K562 (cell line): ENCODE data around the gene PRDM16. TPM values are rescaled to one million over a fixed set of nuclear protein-coding genes. Genes with fewer than 3 reads are reported as not detected.

Experiments used
- ARNT ChIP-seq, 2 experiments: fragments of 450-650 bp; IDR thresholded peaks; 2 replicates each; pipeline ENCODE4 v1.6.1; 2016; ENCODE audit warnings: mild to moderate bottlenecking in 1 of 2
- ATF6 ChIP-seq: sonication (generic); formaldehyde crosslinking; IDR thresholded peaks from 2 replicates; pipeline ENCODE4 v1.4.0; 2020; ENCODE audit warnings: mild to moderate bottlenecking, missing genetic modification reagents
- BRF2 ChIP-seq: IDR thresholded peaks from 3 replicates; pipeline ENCODE4 v1.6.1; 2011; ENCODE audit warnings: borderline replicate concordance, mild to moderate bottlenecking; ENCODE audit not compliant: insufficient read length, insufficient read depth
- CHD2 ChIP-seq: IDR thresholded peaks from 2 replicates; pipeline ENCODE4 v1.6.1; 2011; ENCODE audit warnings: low read depth, low read length
- ETV5 ChIP-seq: sonication (generic); formaldehyde crosslinking; IDR thresholded peaks from 2 replicates; pipeline ENCODE4 v1.4.0; 2020; ENCODE audit warnings: low read depth, mild to moderate bottlenecking, missing genetic modification reagents
- HDAC2 ChIP-seq: fragments of 450-650 bp; IDR thresholded peaks from 2 replicates; pipeline ENCODE4 v1.6.1; 2016; ENCODE audit warnings: mild to moderate bottlenecking
- HIVEP1 ChIP-seq: fragments of 250-450 bp; sonication (Bioruptor Pico); IDR thresholded peaks from 2 replicates; pipeline ENCODE4 v1.4.0; 2020; ENCODE audit warnings: mild to moderate bottlenecking
- MEF2A ChIP-seq: IDR thresholded peaks from 2 replicates; pipeline ENCODE4 v1.6.1; 2011; ENCODE audit warnings: low read depth, mild to moderate bottlenecking, low read length, moderate library complexity; ENCODE audit not compliant: control insufficient read depth
- NKRF ChIP-seq: fragments of 450-650 bp; IDR thresholded peaks from 2 replicates; pipeline ENCODE4 v1.6.1; 2016; ENCODE audit warnings: borderline replicate concordance
- PURB ChIP-seq: sonication (generic); formaldehyde crosslinking; IDR thresholded peaks from 2 replicates; pipeline ENCODE4 v1.9.0; 2021; ENCODE audit warnings: low read depth, mild to moderate bottlenecking, missing genetic modification reagents
- SP1 ChIP-seq: sonication (generic); formaldehyde crosslinking; IDR thresholded peaks from 2 replicates; pipeline ENCODE4 v1.8.1; 2022; ENCODE audit warnings: mild to moderate bottlenecking, missing genetic modification reagents
- TEAD4 ChIP-seq, 2 experiments: sonication (generic) in 1 of 2; formaldehyde crosslinking in 1 of 2; IDR thresholded peaks; 2 replicates each; pipeline versions ENCODE4 v1.6.1 to v1.8.0; 2012 to 2022; ENCODE audit warnings: borderline replicate concordance in 1 of 2, inconsistent platforms in 1 of 2, low read length in 1 of 2, mild to moderate bottlenecking in 1 of 2, missing genetic modification reagents in 1 of 2
- USF1 ChIP-seq: sonication (generic); formaldehyde crosslinking; IDR thresholded peaks from 2 replicates; pipeline ENCODE4 v1.9.0; 2022; ENCODE audit warnings: mild to moderate bottlenecking, missing genetic modification reagents
- ZBTB11 ChIP-seq, 3 experiments: fragments of 200-800 bp in 1 of 3; fragments of 250-450 bp in 1 of 3; fragments of 450-650 bp in 1 of 3; sonication (Bioruptor Pico) in 1 of 3; sonication (Bioruptor generic) in 1 of 3; formaldehyde crosslinking in 1 of 3; IDR thresholded peaks; 2 replicates each; pipeline versions ENCODE4 v1.6.1 to v1.8.0; 2016 to 2022; ENCODE audit warnings: mild to moderate bottlenecking in 2 of 3, missing genetic modification characterization in 2 of 3, missing compliant biosample characterization in 1 of 3, moderate library complexity in 1 of 3
- ZBTB26 ChIP-seq: fragments of 450-650 bp; formaldehyde crosslinking; IDR thresholded peaks from 2 replicates; pipeline ENCODE4 v1.4.0; 2022; ENCODE audit warnings: missing genetic modification characterization
- ZNF766 ChIP-seq: fragments of 200-800 bp; sonication (Bioruptor generic); conservative IDR thresholded peaks from 2 replicates; pipeline ENCODE4 v1.6.1; 2016; ENCODE audit warnings: missing genetic modification characterization, missing compliant biosample characterization
- polyA plus RNA-seq, 8 experiments: library from polyadenylated mRNA; depleted of rRNA in 4 of 8; stranded (reverse) in 5 of 8; unstranded in 3 of 8; fragments of >200 nt; fragmentation: Nextera tagmentation in 2 of 8; fragmentation: Illumina TruSeq in 1 of 8; extraction: Ambion mirVana in 2 of 8; extraction: Trizol in 1 of 8; gene quantifications; 2 replicates each; pipeline versions ENCODE4 v1.2.1 to v1.2.3, GENCODE V29; 2011 to 2014; ENCODE audit warnings: inconsistent platforms in 1 of 8, missing spikeins in 1 of 8
- total RNA-seq, 7 experiments: library from RNA; depleted of rRNA in 6 of 7; stranded (reverse); fragments of >200 nt in 6 of 7; fragmentation: Illumina TruSeq in 2 of 7; extraction: Trizol in 2 of 7; gene quantifications; 2 replicates each; pipeline versions ENCODE4 v1.2.1 to v1.2.3, GENCODE V29; 2011 to 2021; ENCODE audit warnings: low replicate concordance in 1 of 7

Gene PRDM16
- total and polyA plus RNA-seq, 9 of the 15 experiments (the other 6 are each of a cell fraction or from before 2014, with no cell fraction given), result 0.10 to 0.27 TPM; not detected in 7

GRCh38 chr1:3453203-3453761 is 384.3 kb downstream of the PRDM16 start (continued):
- TF ChIP-seq ZBTB11 (CRISPR knock-in tag; IDR thresholded peaks at IDR 0.05), result no peak
- no peak for TF ChIP-seq ATF6 (CRISPR knock-in tag)
- TF ChIP-seq ETV5 (CRISPR knock-in tag), result no peak
- no peak for TF ChIP-seq ZBTB26 (CRISPR knock-in tag)
- no peak for TF ChIP-seq HDAC2
- no peak for TF ChIP-seq BRF2
- TF ChIP-seq HIVEP1 (CRISPR knock-in tag), result no peak
- no peak for TF ChIP-seq MEF2A
- no peak for TF ChIP-seq PURB (CRISPR knock-in tag)
- TF ChIP-seq NKRF, result no peak
- TF ChIP-seq ARNT (IDR thresholded peaks at IDR 0.05), result no peak
- TF ChIP-seq CHD2, result no peak
- TF ChIP-seq TEAD4 (IDR thresholded peaks at IDR 0.05; ENCODE audit: low read length), result no peak
- TF ChIP-seq TEAD4 (CRISPR knock-in tag; IDR thresholded peaks at IDR 0.05; ENCODE audit: borderline replicate concordance), result no peak
- 0 out of 2 replicates have a peak, but pooled peaks have one; percentile 43 for TF ChIP-seq SP1 (CRISPR knock-in tag)
- TF ChIP-seq ZNF766, result no peak
- TF ChIP-seq USF1 (CRISPR knock-in tag), result no peak
